DOHH2 (cell line): Measurements from ENCODE around the gene OTOA.

ENCODE experiments used
- CTCF ChIP-seq: fragments of 200-600 bp; sonication (generic); IDR thresholded peaks from one replicate; pipeline ENCODE4 v1.5.1; 2014; ENCODE audit warnings: antibody characterized with exemption, mild to moderate bottlenecking, low read depth, low read length; ENCODE audit not compliant: poor library complexity, severe bottlenecking
- EZH2phosphoT487 ChIP-seq: fragments of 200-600 bp; sonication (generic); IDR thresholded peaks from 2 replicates; pipeline ENCODE4 v1.6.1; 2017; ENCODE audit warnings: borderline replicate concordance, mild to moderate bottlenecking, antibody characterized with exemption, low read length, moderate library complexity, mixed read lengths

GRCh38 chr16:21617607-21618006, 46.2 kb upstream of the OTOA start:
- TF ChIP-seq CTCF = no peak
- no peak for TF ChIP-seq EZH2phosphoT487
